NB4 (cell line): ENCODE measurements around the gene CCDC171.
A peak's percentile ranks its signal among the peaks of the same experiment; 100 is the strongest.

Experiments used
- DNase-seq: peaks from one replicate; pipeline ENCODE4 v3.0.0; 2010; ENCODE audit warnings: low read depth
- H3K4me3 ChIP-seq: one replicate; pipeline ENCODE4 v1.5.1; 2011; ENCODE audit warnings: mild to moderate bottlenecking, low read depth, low read length, moderate library complexity
- MYC ChIP-seq: IDR thresholded peaks from 2 replicates; pipeline ENCODE4 v1.6.1; 2011; ENCODE audit warnings: low read depth, low read length
- POLR2A ChIP-seq: IDR thresholded peaks from 2 replicates; pipeline ENCODE4 v1.6.1; 2011; ENCODE audit warnings: mild to moderate bottlenecking; ENCODE audit not compliant: insufficient read length; ENCODE audit errors: extremely low read depth
- TF ChIP-seq, protein P1 (sequence below): IDR thresholded peaks from one replicate; pipeline ENCODE4 v1.5.1; 2012; ENCODE audit warnings: low read depth, low read length
- TF ChIP-seq, protein P2 (sequence below): IDR thresholded peaks from 2 replicates; pipeline ENCODE4 v1.6.1; 2011; ENCODE audit warnings: low read depth, low read length

The CCDC171 gene

DNA sequence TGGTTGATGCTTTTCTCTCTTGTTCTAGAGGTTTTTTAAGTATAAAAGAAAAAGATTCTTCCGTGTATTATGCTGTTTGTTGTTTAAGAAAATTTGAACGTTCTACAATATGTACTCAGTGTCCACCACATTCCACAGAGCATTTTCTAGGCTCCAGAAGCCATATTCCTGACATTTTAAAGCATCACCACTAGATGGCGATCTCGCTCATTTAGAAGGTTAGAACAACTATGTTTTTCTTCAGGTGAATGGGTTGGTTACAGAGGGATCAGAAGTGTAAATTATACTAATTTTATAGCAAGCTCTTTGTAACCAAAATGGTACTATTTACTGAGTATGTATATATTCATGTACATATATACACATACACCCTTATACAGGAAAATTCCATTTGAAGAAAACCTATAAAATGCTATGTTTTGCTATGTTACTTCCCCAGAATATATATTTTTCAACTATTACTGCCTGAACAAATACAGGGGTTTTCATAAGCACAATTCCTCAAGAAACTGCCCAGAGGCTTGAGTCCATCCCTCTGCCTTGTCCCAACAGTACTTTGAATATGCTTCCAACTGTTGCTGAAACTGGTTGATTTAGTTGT lies 284.3 kb downstream of the CCDC171 start:
- peak; percentile 74 for DNase-seq
- TF ChIP-seq POLR2A (no peak), MYC (no peak)
- TF ChIP-seq, protein P1, sequence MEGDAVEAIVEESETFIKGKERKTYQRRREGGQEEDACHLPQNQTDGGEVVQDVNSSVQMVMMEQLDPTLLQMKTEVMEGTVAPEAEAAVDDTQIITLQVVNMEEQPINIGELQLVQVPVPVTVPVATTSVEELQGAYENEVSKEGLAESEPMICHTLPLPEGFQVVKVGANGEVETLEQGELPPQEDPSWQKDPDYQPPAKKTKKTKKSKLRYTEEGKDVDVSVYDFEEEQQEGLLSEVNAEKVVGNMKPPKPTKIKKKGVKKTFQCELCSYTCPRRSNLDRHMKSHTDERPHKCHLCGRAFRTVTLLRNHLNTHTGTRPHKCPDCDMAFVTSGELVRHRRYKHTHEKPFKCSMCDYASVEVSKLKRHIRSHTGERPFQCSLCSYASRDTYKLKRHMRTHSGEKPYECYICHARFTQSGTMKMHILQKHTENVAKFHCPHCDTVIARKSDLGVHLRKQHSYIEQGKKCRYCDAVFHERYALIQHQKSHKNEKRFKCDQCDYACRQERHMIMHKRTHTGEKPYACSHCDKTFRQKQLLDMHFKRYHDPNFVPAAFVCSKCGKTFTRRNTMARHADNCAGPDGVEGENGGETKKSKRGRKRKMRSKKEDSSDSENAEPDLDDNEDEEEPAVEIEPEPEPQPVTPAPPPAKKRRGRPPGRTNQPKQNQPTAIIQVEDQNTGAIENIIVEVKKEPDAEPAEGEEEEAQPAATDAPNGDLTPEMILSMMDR: peak; percentile 89
- H3K4me3 ChIP-seq: no peak overlapping the region

DNA sequence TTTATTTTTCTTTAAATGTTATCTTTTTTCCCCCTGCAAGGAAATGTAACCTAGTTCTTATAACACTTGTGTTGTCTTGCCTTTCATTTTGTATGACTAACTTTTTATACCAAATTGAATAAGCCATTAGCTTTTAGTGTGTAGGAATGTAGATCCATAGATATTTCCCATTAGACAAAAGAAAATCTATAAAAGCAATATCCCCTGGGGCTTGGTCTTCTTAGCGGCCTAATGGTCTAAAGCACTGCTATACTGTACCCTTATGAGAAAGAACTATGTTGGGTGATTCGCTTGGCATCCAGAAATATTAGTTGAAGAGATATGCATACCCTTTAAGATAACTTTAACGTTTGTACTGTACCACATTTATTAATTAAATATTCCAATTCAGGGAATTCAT lies 289.2 kb downstream of the CCDC171 start:
- no peak overlapping the region for H3K4me3 ChIP-seq
- TF ChIP-seq, protein P2, sequence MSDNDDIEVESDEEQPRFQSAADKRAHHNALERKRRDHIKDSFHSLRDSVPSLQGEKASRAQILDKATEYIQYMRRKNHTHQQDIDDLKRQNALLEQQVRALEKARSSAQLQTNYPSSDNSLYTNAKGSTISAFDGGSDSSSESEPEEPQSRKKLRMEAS: no peak
- TF ChIP-seq MYC (no peak), POLR2A (no peak)
- TF ChIP-seq, protein P1: no peak
- no peak for DNase-seq

DNA sequence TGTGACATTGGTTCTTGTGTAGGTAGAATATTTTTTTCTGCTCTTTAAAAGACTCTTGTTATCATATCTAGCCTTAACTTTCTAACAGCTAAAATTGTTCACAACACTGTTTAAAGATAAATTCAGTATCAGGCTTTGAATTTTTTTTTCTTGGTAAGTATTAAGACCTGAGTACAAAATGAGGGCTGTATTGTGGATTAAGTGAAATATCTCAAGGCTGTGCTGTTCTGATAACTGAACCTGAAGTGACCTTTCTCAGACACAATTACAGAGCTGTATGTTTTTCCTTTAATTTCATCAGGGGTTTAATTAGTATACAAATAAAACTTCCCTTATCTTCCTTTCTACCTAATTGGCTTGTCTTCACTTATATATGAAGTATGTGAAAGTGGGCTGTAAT lies 290.5 kb downstream of the CCDC171 start:
- TF ChIP-seq, protein P1: no peak
- TF ChIP-seq POLR2A (no peak), MYC (no peak)
- TF ChIP-seq, protein P2: no peak
- DNase-seq: no peak
- H3K4me3 ChIP-seq: no peak overlapping the region

DNA sequence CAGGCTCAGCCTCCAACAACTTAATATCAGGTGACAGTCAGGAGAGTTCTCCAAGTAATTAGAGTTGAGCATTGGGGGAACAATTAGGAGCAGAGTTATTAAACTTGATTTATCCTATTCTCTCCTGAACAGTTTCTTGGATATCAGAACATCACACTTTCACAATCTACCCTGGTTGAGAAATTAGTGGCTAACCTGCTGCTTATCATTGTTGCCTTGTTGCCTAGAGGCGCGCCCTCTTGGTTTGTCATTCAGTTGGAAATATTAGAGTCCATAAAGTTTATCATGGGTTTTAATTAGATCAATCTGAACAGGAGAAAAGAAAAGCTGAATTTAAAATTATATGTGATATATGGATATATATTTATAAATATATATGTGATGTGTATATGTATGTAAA lies 291.1 kb downstream of the CCDC171 start:
- no peak for DNase-seq
- no peak overlapping the region for H3K4me3 ChIP-seq
- no peak for TF ChIP-seq POLR2A
- TF ChIP-seq, protein P2: no peak
- TF ChIP-seq MYC: no peak
- TF ChIP-seq, protein P1: no peak

DNA sequence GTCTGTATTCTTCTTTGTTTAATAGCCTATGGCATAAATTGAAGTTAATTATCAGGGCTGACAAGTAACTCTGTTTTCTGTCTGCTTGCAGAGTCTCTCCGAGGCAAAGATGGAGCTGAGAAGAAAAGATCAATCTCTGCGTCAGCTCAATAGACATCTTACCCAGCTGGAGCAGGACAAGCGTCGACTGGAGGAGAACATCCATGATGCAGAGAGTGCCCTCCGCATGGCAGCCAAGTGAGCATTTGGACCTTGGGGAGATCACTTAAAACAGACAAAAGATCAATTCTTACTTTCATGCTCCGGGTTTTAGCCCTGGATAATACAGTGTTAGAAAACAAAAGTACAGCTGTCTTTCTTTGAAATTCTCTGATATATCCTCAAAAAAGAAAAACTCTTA lies 293.8 kb downstream of the CCDC171 start:
- TF ChIP-seq MYC: no peak
- TF ChIP-seq, protein P2: no peak
- no peak for TF ChIP-seq POLR2A
- TF ChIP-seq, protein P1: no peak
- no peak for DNase-seq
- no peak overlapping the region for H3K4me3 ChIP-seq

DNA sequence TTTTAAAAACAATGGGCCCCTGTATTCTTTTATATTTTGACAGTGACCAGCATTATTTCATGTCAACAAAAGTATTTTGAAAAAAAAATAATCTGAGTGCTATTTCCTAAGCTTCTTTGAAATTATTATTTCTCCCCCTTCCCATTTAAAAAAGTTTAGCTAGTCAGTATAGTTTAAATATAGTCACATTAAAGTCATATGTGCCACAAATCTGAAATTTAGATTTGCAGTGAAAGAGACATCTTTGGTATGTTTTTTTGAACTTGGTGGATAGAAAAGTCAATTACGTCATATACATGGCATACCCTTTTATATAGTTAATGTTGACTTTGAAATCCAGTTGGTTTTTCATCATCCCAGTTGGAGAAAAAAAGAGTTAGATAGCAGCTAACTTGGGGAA lies 297.0 kb downstream of the CCDC171 start:
- no peak overlapping the region for H3K4me3 ChIP-seq
- TF ChIP-seq MYC: no peak
- TF ChIP-seq POLR2A: no peak
- TF ChIP-seq, protein P1: no peak
- TF ChIP-seq, protein P2: no peak
- DNase-seq: no peak
